ENCODE data around the gene UNC13B. TPM values are rescaled to one million over a fixed set of nuclear protein-coding genes. Genes with fewer than 3 reads are reported as not detected.

Gene UNC13B
- total and polyA plus RNA-seq, 9 of the 15 experiments (the other 6 are each of a cell fraction or from before 2014, with no cell fraction given), result 2.4 to 11.5 (median 8.6) TPM

DNA sequence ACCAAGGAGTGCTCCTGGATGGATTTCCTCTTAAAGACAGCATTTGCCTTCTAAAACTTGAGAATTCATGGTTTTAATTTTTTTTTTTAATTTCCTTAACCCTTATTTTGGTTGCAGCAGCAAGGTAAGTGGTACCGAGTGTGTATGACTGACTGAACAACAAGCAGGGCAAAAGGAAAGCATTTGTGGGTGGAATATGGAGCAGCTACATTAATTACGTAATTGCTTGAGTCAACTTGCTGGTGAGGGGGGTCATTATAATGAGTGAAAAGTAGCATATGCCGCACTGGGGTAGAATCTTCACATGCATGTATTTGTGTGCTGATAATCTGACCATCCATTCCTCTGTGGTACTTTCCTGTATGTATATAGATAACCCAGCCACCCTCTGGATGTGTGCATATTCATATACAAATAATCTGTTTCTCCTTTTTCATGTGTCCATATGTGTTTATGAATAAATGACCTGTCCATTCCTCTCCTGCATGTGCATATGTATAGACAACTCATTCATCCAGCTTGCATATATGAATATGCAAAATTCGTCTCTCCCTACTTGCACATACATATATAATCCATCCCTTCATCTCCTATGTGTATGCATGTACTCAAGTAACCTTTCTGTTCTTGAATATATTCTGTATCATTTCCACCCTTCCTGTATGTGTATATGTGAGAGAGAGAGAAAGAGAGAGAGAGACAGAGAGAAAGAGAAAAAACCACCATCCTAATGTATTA, 180.6 kb downstream of the UNC13B start:
- intact Hi-C loops (cut with micrococcal nuclease), result no loop called here
- Histone ChIP-seq H4K20me1 (replicated peaks; ENCODE audit: control insufficient read depth, insufficient read depth, low read length) (no peaks in the 10 kb centered on the region), H3K9me1 (ENCODE audit: control insufficient read depth, insufficient read depth, low read length) (no peaks in the 10 kb centered on the region), H3K9ac (ENCODE audit: insufficient read depth in 1 of 2, low read depth in 2 of 2, low read length in 2 of 2) (no peak overlapping the region), H3K4me2 (ENCODE audit: insufficient read depth, low read length) (no peak overlapping the region), H3K27me3 (ENCODE audit: control insufficient read depth in 2 of 2, insufficient read depth in 2 of 2, low read length in 2 of 2) (no peaks in the 10 kb centered on the region), H3K79me2 (ENCODE audit: control insufficient read depth, insufficient read depth, low read length) (no peaks in the 10 kb centered on the region), H3K4me1 (replicated peaks in 1 of 2; ENCODE audit: control insufficient read depth in 2 of 2, insufficient read depth in 2 of 2, low read length in 2 of 2) (peaks cover 5 to 21% of the 10 kb centered on the region in 2 experiments; a peak in 3 of 5 replicates), H3K27ac (ENCODE audit: extremely low read depth, low read depth, low read length) (no peak overlapping the region), H3K4me3 (no peak overlapping the region), H3K9me3 (replicated peaks; ENCODE audit: control insufficient read depth, insufficient read depth, low read depth, low read length) (no peaks in the 10 kb centered on the region), H3K36me3 (ENCODE audit: control insufficient read depth, insufficient read depth, low read length) (no peaks in the 10 kb centered on the region), H2AFZ (ENCODE audit: low read depth, low read length) (no peak overlapping the region)
- FAIRE-seq (no peak), DNase-seq (ENCODE audit: extremely low read depth in 1 of 4, low spot score in 3 of 4) (no peak), ATAC-seq (no peak)
- no TSS peak for BruUV-seq (replicated peaks)
- ChIA-PET POLR2A (interaction anchor here (0.6 kb wide), 1 partner anchor 398 kb away, joined by 3 read pairs; no protein-coding TSS in a partner anchor), CTCF (ENCODE audit: low intra/inter-chr PET ratio) (interaction anchor here (0.5 kb wide), 1 partner anchor 213 kb away, joined by 4 read pairs; no protein-coding TSS in a partner anchor)
- TF ChIP-seq MTF1 (CRISPR knock-in tag; IDR thresholded peaks at IDR 0.05; ENCODE audit: borderline replicate concordance) (no peak), ZNF316 (IDR thresholded peaks at IDR 0.05) (no peak)
- WGBS (ENCODE audit: insufficient coverage, low coverage, missing lambda C conversion rate), result 38% methylated on average over 4 of the region's 4 CpGs
- in situ Hi-C loops (cut with MboI), result no loop called here

- no peak for ATAC-seq
- Histone ChIP-seq H3K4me1 (replicated peaks in 1 of 2; ENCODE audit: control insufficient read depth in 2 of 2, insufficient read depth in 2 of 2, low read length in 2 of 2) (no peaks in the 10 kb centered on the region; a peak in 1 of 5 replicates), H4K20me1 (replicated peaks; ENCODE audit: control insufficient read depth, insufficient read depth, low read length) (no peaks in the 10 kb centered on the region; the same call in 1 of the 2 replicates), H3K4me3 (no peak overlapping the region), H3K79me2 (ENCODE audit: control insufficient read depth, insufficient read depth, low read length) (no peaks in the 10 kb centered on the region), H3K36me3 (ENCODE audit: control insufficient read depth, insufficient read depth, low read length) (no peaks in the 10 kb centered on the region), H2AFZ (ENCODE audit: low read depth, low read length) (no peak overlapping the region), H3K9ac (ENCODE audit: insufficient read depth in 1 of 2, low read depth in 2 of 2, low read length in 2 of 2) (no peak overlapping the region), H3K9me1 (ENCODE audit: control insufficient read depth, insufficient read depth, low read length) (no peaks in the 10 kb centered on the region), H3K9me3 (replicated peaks; ENCODE audit: control insufficient read depth, insufficient read depth, low read depth, low read length) (no peaks in the 10 kb centered on the region), H3K27me3 (ENCODE audit: control insufficient read depth in 2 of 2, insufficient read depth in 2 of 2, low read length in 2 of 2) (no peaks in the 10 kb centered on the region), H3K4me2 (ENCODE audit: insufficient read depth, low read length) (no peak overlapping the region), H3K27ac (ENCODE audit: extremely low read depth, low read depth, low read length) (no peak overlapping the region)
- in situ Hi-C loops (cut with MboI), result no loop called here
- DNase-seq (ENCODE audit: extremely low read depth in 1 of 4, low spot score in 3 of 4), result no peak
- intact Hi-C loops (cut with micrococcal nuclease), result no loop called here
- 41% methylated on average over 5 of the region's 5 CpGs for WGBS (ENCODE audit: insufficient coverage, low coverage, missing lambda C conversion rate)
- FAIRE-seq, result no peak
- BruUV-seq (replicated peaks), result no TSS peak
- POLR2A ChIA-PET, result no interaction called here
- CTCF ChIA-PET (ENCODE audit: low intra/inter-chr PET ratio), result no interaction called here
- TF ChIP-seq ELF2 (CRISPR knock-in tag; IDR thresholded peaks at IDR 0.05) (no peak), STAG1 (CRISPR knock-in tag; IDR thresholded peaks at IDR 0.05; ENCODE audit: borderline replicate concordance) (no peak), MTF1 (CRISPR knock-in tag; IDR thresholded peaks at IDR 0.05; ENCODE audit: borderline replicate concordance) (no peak), ZEB2 (IDR thresholded peaks at IDR 0.05) (no peak), NEUROD1 (IDR thresholded peaks at IDR 0.05; ENCODE audit: borderline replicate concordance, low read depth, low read length, partially characterized antibody) (no peak), ZNF324 (CRISPR knock-in tag; IDR thresholded peaks at IDR 0.05) (no peak), MED1 (CRISPR knock-in tag; IDR thresholded peaks at IDR 0.05; ENCODE audit: borderline replicate concordance) (no peak), PML (IDR thresholded peaks at IDR 0.05; ENCODE audit: low read length) (no peak), CREBBP (IDR thresholded peaks at IDR 0.05; ENCODE audit: low read depth, low read length) (no peak), ZNF764 (CRISPR knock-in tag; IDR thresholded peaks at IDR 0.05; ENCODE audit: low read depth) (no peak), MBD2 (IDR thresholded peaks at IDR 0.05; ENCODE audit: borderline replicate concordance, low read depth) (no peak), PREB (CRISPR knock-in tag; IDR thresholded peaks at IDR 0.05) (no peak)
- TF ChIP-seq, protein P1, sequence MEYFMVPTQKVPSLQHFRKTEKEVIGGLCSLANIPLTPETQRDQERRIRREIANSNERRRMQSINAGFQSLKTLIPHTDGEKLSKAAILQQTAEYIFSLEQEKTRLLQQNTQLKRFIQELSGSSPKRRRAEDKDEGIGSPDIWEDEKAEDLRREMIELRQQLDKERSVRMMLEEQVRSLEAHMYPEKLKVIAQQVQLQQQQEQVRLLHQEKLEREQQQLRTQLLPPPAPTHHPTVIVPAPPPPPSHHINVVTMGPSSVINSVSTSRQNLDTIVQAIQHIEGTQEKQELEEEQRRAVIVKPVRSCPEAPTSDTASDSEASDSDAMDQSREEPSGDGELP (CRISPR knock-in tag; IDR thresholded peaks at IDR 0.05; ENCODE audit: borderline replicate concordance), result no peak
Observed at GRCh38 chr9:35348109-35348508, 186.3 kb downstream of the UNC13B start.
